HepG2 (cell line): Measurements from ENCODE around the gene NDRG2. TPM values are rescaled to one million over a fixed set of nuclear protein-coding genes. Genes with fewer than 3 reads are reported as not detected.
A peak's percentile ranks its signal among the peaks of the same experiment; 100 is the strongest.

Source experiments
- CREBL2 ChIP-seq: sonication (generic); formaldehyde crosslinking; IDR thresholded peaks from 2 replicates; pipeline ENCODE4 v1.8.1; 2023; ENCODE audit warnings: missing genetic modification reagents, mild to moderate bottlenecking, borderline replicate concordance
- DR1 ChIP-seq: sonication (generic); formaldehyde crosslinking; IDR thresholded peaks from 2 replicates; pipeline ENCODE4 v1.8.0; 2021; ENCODE audit warnings: mild to moderate bottlenecking, missing genetic modification reagents, inconsistent platforms
- ETS1 ChIP-seq: sonication (generic); formaldehyde crosslinking; IDR thresholded peaks from 2 replicates; pipeline ENCODE4 v1.4.0; 2020; ENCODE audit warnings: missing genetic modification reagents
- ETV6 ChIP-seq: sonication (generic); formaldehyde crosslinking; conservative IDR thresholded peaks from 2 replicates; pipeline ENCODE4 v1.4.0; 2020; ENCODE audit warnings: missing genetic modification reagents
- IKZF1 ChIP-seq: fragments of 450-650 bp; IDR thresholded peaks from 2 replicates; pipeline ENCODE4 v1.7.1; 2016
- MED13 ChIP-seq: sonication (generic); formaldehyde crosslinking; IDR thresholded peaks from 2 replicates; pipeline ENCODE4 v1.5.0; 2020; ENCODE audit warnings: missing genetic modification reagents
- MEF2D ChIP-seq: sonication (generic); formaldehyde crosslinking; IDR thresholded peaks from 2 replicates; pipeline ENCODE4 v1.5.1; 2020; ENCODE audit warnings: mild to moderate bottlenecking, missing genetic modification reagents
- NFE2L1 ChIP-seq: sonication (generic); formaldehyde crosslinking; IDR thresholded peaks from 2 replicates; pipeline ENCODE4 v1.4.0; 2020; ENCODE audit warnings: missing genetic modification reagents, mild to moderate bottlenecking, borderline replicate concordance
- SMAD3 ChIP-seq: sonication (generic); formaldehyde crosslinking; IDR thresholded peaks from 2 replicates; pipeline ENCODE4 v1.4.0; 2020; ENCODE audit warnings: missing genetic modification reagents
- ZBTB20 ChIP-seq: sonication (generic); formaldehyde crosslinking; IDR thresholded peaks from 2 replicates; pipeline ENCODE4 v1.8.1; 2023; ENCODE audit warnings: missing genetic modification reagents, low read depth, mild to moderate bottlenecking, borderline replicate concordance
- ZFP90 ChIP-seq: sonication (generic); formaldehyde crosslinking; IDR thresholded peaks from 2 replicates; pipeline ENCODE4 v1.8.0; 2022; ENCODE audit warnings: missing genetic modification reagents, mild to moderate bottlenecking, inconsistent platforms, borderline replicate concordance
- ZKSCAN5 ChIP-seq: sonication (generic); formaldehyde crosslinking; IDR thresholded peaks from 2 replicates; pipeline ENCODE4 v1.5.1; 2020; ENCODE audit warnings: mild to moderate bottlenecking, missing genetic modification reagents
- ZMYM3 ChIP-seq: sonication (generic); formaldehyde crosslinking; IDR thresholded peaks from 2 replicates; pipeline ENCODE4 v1.5.1; 2020; ENCODE audit warnings: mild to moderate bottlenecking, missing genetic modification reagents
- ZNF101 ChIP-seq: sonication (generic); formaldehyde crosslinking; IDR thresholded peaks from 2 replicates; pipeline ENCODE4 v1.4.0; 2020; ENCODE audit warnings: mild to moderate bottlenecking, low read depth, missing genetic modification reagents, borderline replicate concordance
- ZNF143 ChIP-seq: sonication (generic); formaldehyde crosslinking; IDR thresholded peaks from 2 replicates; pipeline ENCODE4 v1.4.0; 2020; ENCODE audit warnings: missing genetic modification reagents
- ZNF44 ChIP-seq: sonication (generic); formaldehyde crosslinking; IDR thresholded peaks from 2 replicates; pipeline ENCODE4 v1.5.1; 2020; ENCODE audit warnings: mild to moderate bottlenecking, missing genetic modification reagents
- polyA plus RNA-seq, 8 experiments: library from polyadenylated mRNA; depleted of rRNA in 3 of 8; stranded (reverse) in 7 of 8; unstranded in 1 of 8; fragments of >200 nt; fragmentation: Illumina TruSeq in 4 of 8; extraction: Trizol in 4 of 8; gene quantifications; 2 replicates each; pipeline versions ENCODE4 v1.2.1 to v1.2.3, GENCODE V29; 2011 to 2016; ENCODE audit warnings: low read depth in 4 of 8, missing spikeins in 1 of 8, mixed read lengths in 1 of 8; ENCODE audit not compliant: insufficient read depth in 1 of 8
- total RNA-seq, 5 experiments: library from RNA; depleted of rRNA; stranded (reverse); fragments of >200 nt; fragmentation: Illumina TruSeq; extraction: Trizol; gene quantifications; 2 replicates each; pipeline ENCODE4 v1.2.3, GENCODE V29; 2016; ENCODE audit warnings: low read depth in 1 of 5
- TF ChIP-seq, protein P1 (sequence below): sonication (generic); formaldehyde crosslinking; IDR thresholded peaks from 2 replicates; pipeline ENCODE4 v1.5.0; 2020; ENCODE audit warnings: mild to moderate bottlenecking, missing genetic modification reagents, borderline replicate concordance
- TF ChIP-seq, protein P2 (sequence below): fragments of 450-650 bp; IDR thresholded peaks from 2 replicates; pipeline ENCODE4 v1.6.1; 2016

The NDRG2 gene
- total and polyA plus RNA-seq, 2 of the 13 experiments (the other 11 are each of a cell fraction or from before 2014, with no cell fraction given), result 27.2 to 189 TPM

DNA sequence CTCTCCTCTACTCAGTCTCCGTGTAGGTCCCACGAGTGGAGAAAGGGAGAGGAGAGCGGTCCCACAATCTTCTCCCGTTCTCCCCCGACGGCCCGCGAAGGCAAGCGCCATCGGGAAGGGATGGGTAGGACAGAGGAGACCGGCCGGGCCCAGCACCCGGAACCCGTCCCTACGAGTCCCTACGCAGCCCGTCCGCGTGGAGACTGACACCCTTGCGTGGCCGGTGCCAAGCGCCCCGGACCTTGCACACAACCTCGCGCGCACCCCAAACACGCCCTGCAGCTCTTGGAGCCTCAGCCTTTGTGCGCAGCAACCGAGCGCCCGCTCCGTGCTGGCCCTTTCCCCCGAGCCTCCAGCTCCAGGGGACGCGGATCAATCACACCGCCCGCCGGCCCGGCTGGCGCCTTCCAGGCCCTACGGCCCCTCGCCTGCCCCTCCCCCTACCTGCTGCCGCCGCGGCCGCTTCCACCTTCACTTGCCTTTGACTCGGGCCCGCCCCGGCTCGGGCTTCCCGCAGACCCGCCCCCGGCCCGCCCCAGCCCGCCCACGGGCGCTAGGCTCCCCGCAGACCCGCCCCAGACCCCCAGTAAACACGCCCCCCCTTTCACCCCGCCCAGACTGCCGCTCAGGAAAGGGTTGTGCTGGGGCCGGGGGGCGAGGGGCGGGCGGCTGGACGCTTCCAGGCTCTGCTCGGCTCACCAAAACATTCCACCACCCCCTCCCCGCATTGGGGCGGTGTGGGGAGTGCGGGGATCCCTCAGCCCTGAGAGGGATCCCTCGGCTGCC is at the start of gene NDRG2 (continued):
- TF ChIP-seq ZNF101 (CRISPR knock-in tag) (no peak), NFE2L1 (CRISPR knock-in tag) (0 out of 2 replicates have a peak, but pooled peaks have one; percentile 63), ETS1 (CRISPR knock-in tag) (no peak), DR1 (CRISPR knock-in tag) (0 out of 2 replicates have a peak, but pooled peaks have one; percentile 38), CREBL2 (CRISPR knock-in tag) (no peak), ZKSCAN5 (no peak), ETV6 (CRISPR knock-in tag) (peak; percentile 14; the same call in 1 of the 2 replicates), ZBTB20 (CRISPR knock-in tag) (0 out of 2 replicates have a peak, but pooled peaks have one; percentile 24), MED13 (CRISPR knock-in tag) (peak; percentile 83), MEF2D (CRISPR knock-in tag) (no peak), IKZF1 (no peak), ZNF44 (CRISPR knock-in tag) (no peak), ZMYM3 (no peak), ZNF143 (CRISPR knock-in tag) (no peak; the same call in 1 of the 2 replicates), ZFP90 (CRISPR knock-in tag) (peak; percentile 17; the same call in 1 of the 2 replicates), SMAD3 (no peak)
- TF ChIP-seq, protein P1, sequence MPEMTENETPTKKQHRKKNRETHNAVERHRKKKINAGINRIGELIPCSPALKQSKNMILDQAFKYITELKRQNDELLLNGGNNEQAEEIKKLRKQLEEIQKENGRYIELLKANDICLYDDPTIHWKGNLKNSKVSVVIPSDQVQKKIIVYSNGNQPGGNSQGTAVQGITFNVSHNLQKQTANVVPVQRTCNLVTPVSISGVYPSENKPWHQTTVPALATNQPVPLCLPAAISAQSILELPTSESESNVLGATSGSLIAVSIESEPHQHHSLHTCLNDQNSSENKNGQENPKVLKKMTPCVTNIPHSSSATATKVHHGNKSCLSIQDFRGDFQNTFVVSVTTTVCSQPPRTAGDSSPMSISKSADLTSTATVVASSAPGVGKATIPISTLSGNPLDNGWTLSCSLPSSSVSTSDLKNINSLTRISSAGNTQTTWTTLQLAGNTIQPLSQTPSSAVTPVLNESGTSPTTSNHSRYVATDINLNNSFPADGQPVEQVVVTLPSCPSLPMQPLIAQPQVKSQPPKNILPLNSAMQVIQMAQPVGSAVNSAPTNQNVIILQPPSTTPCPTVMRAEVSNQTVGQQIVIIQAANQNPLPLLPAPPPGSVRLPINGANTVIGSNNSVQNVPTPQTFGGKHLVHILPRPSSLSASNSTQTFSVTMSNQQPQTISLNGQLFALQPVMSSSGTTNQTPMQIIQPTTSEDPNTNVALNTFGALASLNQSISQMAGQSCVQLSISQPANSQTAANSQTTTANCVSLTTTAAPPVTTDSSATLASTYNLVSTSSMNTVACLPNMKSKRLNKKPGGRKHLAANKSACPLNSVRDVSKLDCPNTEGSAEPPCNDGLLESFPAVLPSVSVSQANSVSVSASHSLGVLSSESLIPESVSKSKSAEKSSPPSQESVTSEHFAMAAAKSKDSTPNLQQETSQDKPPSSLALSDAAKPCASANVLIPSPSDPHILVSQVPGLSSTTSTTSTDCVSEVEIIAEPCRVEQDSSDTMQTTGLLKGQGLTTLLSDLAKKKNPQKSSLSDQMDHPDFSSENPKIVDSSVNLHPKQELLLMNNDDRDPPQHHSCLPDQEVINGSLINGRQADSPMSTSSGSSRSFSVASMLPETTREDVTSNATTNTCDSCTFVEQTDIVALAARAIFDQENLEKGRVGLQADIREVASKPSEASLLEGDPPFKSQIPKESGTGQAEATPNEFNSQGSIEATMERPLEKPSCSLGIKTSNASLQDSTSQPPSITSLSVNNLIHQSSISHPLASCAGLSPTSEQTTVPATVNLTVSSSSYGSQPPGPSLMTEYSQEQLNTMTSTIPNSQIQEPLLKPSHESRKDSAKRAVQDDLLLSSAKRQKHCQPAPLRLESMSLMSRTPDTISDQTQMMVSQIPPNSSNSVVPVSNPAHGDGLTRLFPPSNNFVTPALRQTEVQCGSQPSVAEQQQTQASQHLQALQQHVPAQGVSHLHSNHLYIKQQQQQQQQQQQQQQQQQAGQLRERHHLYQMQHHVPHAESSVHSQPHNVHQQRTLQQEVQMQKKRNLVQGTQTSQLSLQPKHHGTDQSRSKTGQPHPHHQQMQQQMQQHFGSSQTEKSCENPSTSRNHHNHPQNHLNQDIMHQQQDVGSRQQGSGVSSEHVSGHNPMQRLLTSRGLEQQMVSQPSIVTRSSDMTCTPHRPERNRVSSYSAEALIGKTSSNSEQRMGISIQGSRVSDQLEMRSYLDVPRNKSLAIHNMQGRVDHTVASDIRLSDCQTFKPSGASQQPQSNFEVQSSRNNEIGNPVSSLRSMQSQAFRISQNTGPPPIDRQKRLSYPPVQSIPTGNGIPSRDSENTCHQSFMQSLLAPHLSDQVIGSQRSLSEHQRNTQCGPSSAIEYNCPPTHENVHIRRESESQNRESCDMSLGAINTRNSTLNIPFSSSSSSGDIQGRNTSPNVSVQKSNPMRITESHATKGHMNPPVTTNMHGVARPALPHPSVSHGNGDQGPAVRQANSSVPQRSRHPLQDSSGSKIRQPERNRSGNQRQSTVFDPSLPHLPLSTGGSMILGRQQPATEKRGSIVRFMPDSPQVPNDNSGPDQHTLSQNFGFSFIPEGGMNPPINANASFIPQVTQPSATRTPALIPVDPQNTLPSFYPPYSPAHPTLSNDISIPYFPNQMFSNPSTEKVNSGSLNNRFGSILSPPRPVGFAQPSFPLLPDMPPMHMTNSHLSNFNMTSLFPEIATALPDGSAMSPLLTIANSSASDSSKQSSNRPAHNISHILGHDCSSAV (CRISPR knock-in tag), result no peak
- TF ChIP-seq, protein P2, sequence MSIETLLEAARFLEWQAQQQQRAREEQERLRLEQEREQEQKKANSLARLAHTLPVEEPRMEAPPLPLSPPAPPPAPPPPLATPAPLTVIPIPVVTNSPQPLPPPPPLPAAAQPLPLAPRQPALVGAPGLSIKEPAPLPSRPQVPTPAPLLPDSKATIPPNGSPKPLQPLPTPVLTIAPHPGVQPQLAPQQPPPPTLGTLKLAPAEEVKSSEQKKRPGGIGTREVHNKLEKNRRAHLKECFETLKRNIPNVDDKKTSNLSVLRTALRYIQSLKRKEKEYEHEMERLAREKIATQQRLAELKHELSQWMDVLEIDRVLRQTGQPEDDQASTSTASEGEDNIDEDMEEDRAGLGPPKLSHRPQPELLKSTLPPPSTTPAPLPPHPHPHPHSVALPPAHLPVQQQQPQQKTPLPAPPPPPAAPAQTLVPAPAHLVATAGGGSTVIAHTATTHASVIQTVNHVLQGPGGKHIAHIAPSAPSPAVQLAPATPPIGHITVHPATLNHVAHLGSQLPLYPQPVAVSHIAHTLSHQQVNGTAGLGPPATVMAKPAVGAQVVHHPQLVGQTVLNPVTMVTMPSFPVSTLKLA, result no peak
